H9 (cell line): ENCODE results near the gene PON1. TPM values are rescaled to one million over a fixed set of nuclear protein-coding genes. Genes with fewer than 3 reads are reported as not detected.

Experiments
- DNase-seq: peaks from one replicate; pipeline ENCODE4 v3.0.0-alpha.2; 2017
- H2AFZ ChIP-seq: one replicate; pipeline ENCODE4 v1.6.1; 2013; ENCODE audit warnings: mild to moderate bottlenecking, low read length, control low read depth, moderate library complexity
- H2AK5ac ChIP-seq: 2 replicates; pipeline ENCODE4 v1.6.1; 2013; ENCODE audit warnings: low read length, control low read depth, mixed read lengths; ENCODE audit not compliant: insufficient read length
- H2BK120ac ChIP-seq: one replicate; pipeline ENCODE4 v1.6.1; 2013; ENCODE audit warnings: low read depth, mild to moderate bottlenecking, low read length, control low read depth, inconsistent platforms; ENCODE audit not compliant: poor library complexity, severe bottlenecking
- H2BK12ac ChIP-seq: 2 replicates; pipeline ENCODE4 v1.6.1; 2013; ENCODE audit warnings: low read length, control low read depth, mixed read lengths, low read depth; ENCODE audit not compliant: insufficient read length
- H2BK15ac ChIP-seq: 2 replicates; pipeline ENCODE4 v1.6.1; 2013; ENCODE audit warnings: low read depth, low read length, control low read depth
- H2BK20ac ChIP-seq: one replicate; pipeline ENCODE4 v1.6.1; 2013; ENCODE audit warnings: low read depth, mild to moderate bottlenecking, low read length, control low read depth, inconsistent platforms; ENCODE audit not compliant: poor library complexity, severe bottlenecking
- H2BK5ac ChIP-seq: 2 replicates; pipeline ENCODE4 v1.6.1; 2013; ENCODE audit warnings: low read length, control low read depth, mixed read lengths; ENCODE audit not compliant: insufficient read length
- H3K14ac ChIP-seq: 2 replicates; pipeline ENCODE4 v1.6.1; 2013; ENCODE audit warnings: low read length, control low read depth; ENCODE audit not compliant: insufficient read depth
- H3K18ac ChIP-seq: 2 replicates; pipeline ENCODE4 v1.6.1; 2013; ENCODE audit warnings: low read depth, mild to moderate bottlenecking, mixed read lengths, low read length, control low read depth; ENCODE audit not compliant: insufficient read length
- H3K23ac ChIP-seq: 2 replicates; pipeline ENCODE4 v1.6.1; 2013; ENCODE audit warnings: low read length, control low read depth, mixed read lengths, low read depth; ENCODE audit not compliant: insufficient read length
- H3K23me2 ChIP-seq: 2 replicates; pipeline ENCODE4 v1.6.1; 2013; ENCODE audit warnings: low read depth, mild to moderate bottlenecking, mixed read lengths, low read length, control low read depth; ENCODE audit not compliant: insufficient read length, poor library complexity, severe bottlenecking
- H3K27ac ChIP-seq: 2 replicates; pipeline ENCODE4 v1.5.1; 2013; ENCODE audit warnings: low read length, control low read depth, mixed read lengths, low read depth; ENCODE audit not compliant: insufficient read length
- H3K27me3 ChIP-seq: 2 replicates; pipeline ENCODE4 v1.6.1; 2013; ENCODE audit warnings: low read length, control low read depth, inconsistent platforms; ENCODE audit not compliant: insufficient read depth
- H3K4ac ChIP-seq: 2 replicates; pipeline ENCODE4 v1.6.1; 2013; ENCODE audit warnings: low read depth, mild to moderate bottlenecking, control low read depth, inconsistent platforms, low read length, moderate library complexity
- H3K4me1 ChIP-seq: 2 replicates; pipeline ENCODE4 v1.6.1; 2013; ENCODE audit warnings: low read length, control low read depth, inconsistent platforms; ENCODE audit not compliant: insufficient read depth
- H3K4me2 ChIP-seq: 2 replicates; pipeline ENCODE4 v1.6.1; 2013; ENCODE audit warnings: low read length, control low read depth, mixed read lengths; ENCODE audit not compliant: insufficient read length, insufficient read depth
- H3K56ac ChIP-seq: 2 replicates; pipeline ENCODE4 v1.6.1; 2013; ENCODE audit warnings: low read depth, mild to moderate bottlenecking, mixed read lengths, low read length, control low read depth; ENCODE audit not compliant: insufficient read length
- H3K79me1 ChIP-seq: 2 replicates; pipeline ENCODE4 v1.6.1; 2013; ENCODE audit warnings: low read depth, mild to moderate bottlenecking, moderate library complexity, low read length, control low read depth, inconsistent platforms; ENCODE audit not compliant: insufficient read depth, poor library complexity, severe bottlenecking
- H3K79me2 ChIP-seq: 2 replicates; pipeline ENCODE4 v1.6.1; 2013; ENCODE audit warnings: low read length, control low read depth, inconsistent platforms; ENCODE audit not compliant: insufficient read depth
- H3K9ac ChIP-seq: 2 replicates; pipeline ENCODE4 v1.6.1; 2013; ENCODE audit warnings: low read length, control low read depth, mixed read lengths; ENCODE audit not compliant: insufficient read length; ENCODE audit errors: extremely low read depth
- H3K9me3 ChIP-seq: one replicate; pipeline ENCODE4 v1.6.1; 2013; ENCODE audit warnings: low read depth, low read length, inconsistent platforms; ENCODE audit not compliant: control insufficient read depth
- H3T11ph ChIP-seq: one replicate; pipeline ENCODE4 v1.6.1; 2013; ENCODE audit warnings: mild to moderate bottlenecking, low read length, control low read depth, inconsistent platforms
- H4K20me1 ChIP-seq: one replicate; pipeline ENCODE4 v1.6.1; 2013; ENCODE audit not compliant: control insufficient read depth, insufficient read length, insufficient read depth
- H4K5ac ChIP-seq: 2 replicates; pipeline ENCODE4 v1.6.1; 2013; ENCODE audit warnings: low read depth, mild to moderate bottlenecking, mixed read lengths, low read length, control low read depth; ENCODE audit not compliant: insufficient read length
- H4K8ac ChIP-seq: replicated peaks from 2 replicates; pipeline ENCODE4 v1.6.1; 2013; ENCODE audit warnings: low read length, control low read depth, mixed read lengths, low read depth; ENCODE audit not compliant: insufficient read length
- H4K91ac ChIP-seq: 2 replicates; pipeline ENCODE4 v1.6.1; 2013; ENCODE audit warnings: low read depth, mild to moderate bottlenecking, moderate library complexity, mixed read lengths, low read length, control low read depth; ENCODE audit not compliant: insufficient read length
- H3K27ac Mint-ChIP-seq, 3 experiments: 2 replicates in 2 of 3; 3 replicates in 1 of 3; pipeline ENCODE4 v1.8.0; 2020 to 2021; ENCODE audit warnings: mixed read lengths in 3 of 3, mild to moderate bottlenecking in 1 of 3, moderate library complexity in 1 of 3
- H3K27me3 Mint-ChIP-seq: 2 replicates; pipeline ENCODE4 v1.8.0; 2021; ENCODE audit warnings: low read depth, mild to moderate bottlenecking, moderate library complexity, mixed read lengths
- H3K36me3 Mint-ChIP-seq, 3 experiments: 2 replicates in 2 of 3; 3 replicates in 1 of 3; pipeline ENCODE4 v1.8.0; 2020 to 2021; ENCODE audit warnings: low read depth in 3 of 3, mixed read lengths in 3 of 3; ENCODE audit not compliant: insufficient read depth in 1 of 3
- H3K4me1 Mint-ChIP-seq, 2 experiments: 2 replicates each; pipeline ENCODE4 v1.8.0; 2020; ENCODE audit warnings: mixed read lengths in 2 of 2
- H3K4me3 Mint-ChIP-seq, 2 experiments: 2 replicates in 1 of 2; 3 replicates in 1 of 2; pipeline ENCODE4 v1.8.0; 2020 to 2021; ENCODE audit warnings: mild to moderate bottlenecking in 2 of 2, mixed read lengths in 2 of 2, moderate library complexity in 1 of 2
- H3K9me3 Mint-ChIP-seq, 2 experiments: 2 replicates in 1 of 2; 3 replicates in 1 of 2; pipeline ENCODE4 v1.8.0; 2020; ENCODE audit warnings: mild to moderate bottlenecking in 2 of 2, mixed read lengths in 2 of 2, moderate library complexity in 1 of 2
- CTCF ChIP-seq: fragments of 200-600 bp; sonication (generic); conservative IDR thresholded peaks from 3 replicates; pipeline ENCODE4 v1.8.0; 2021; ENCODE audit warnings: antibody characterized with exemption, mild to moderate bottlenecking
- WGBS: extraction: QIAGEN DNeasy Blood & Tissue Kit; methylation state at CpG from one replicate; pipeline ENCODE4 v1.1.7; 2013; ENCODE audit warnings: missing lambda C conversion rate, low lambda C conversion rate, mixed read lengths; ENCODE audit not compliant: insufficient read length; ENCODE audit errors: extremely low coverage; 5-methylcytosine and 5-hydroxymethylcytosine counted together
- total RNA-seq: library from RNA; stranded (reverse); gene quantifications from 2 replicates; pipeline ENCODE4 v1.2.1, GENCODE V29; 2021

The PON1 gene
- total RNA-seq, 1 experiment from 2014 or later: 0.90 TPM

- Histone ChIP-seq H4K91ac (no peak overlapping the region), H3K9me3 (no peaks in the 10 kb centered on the region), H3K9ac (no peak overlapping the region), H3K14ac (no peak overlapping the region), H2BK5ac (no peak overlapping the region), H3K79me1 (no peaks in the 10 kb centered on the region), H3K56ac (no peak overlapping the region), H2BK120ac (no peak overlapping the region), H2BK12ac (no peak overlapping the region), H3K23ac (no peak overlapping the region), H4K8ac (no peak overlapping the region), H3K23me2 (no peaks in the 10 kb centered on the region), H2AK5ac (no peak overlapping the region), H4K5ac (no peak overlapping the region), H3K4ac (no peak overlapping the region), H3T11ph (no peak overlapping the region), H2BK15ac (no peak overlapping the region), H3K27ac (no peak overlapping the region), H3K18ac (no peak overlapping the region), H4K20me1 (no peaks in the 10 kb centered on the region), H3K27me3 (no peaks in the 10 kb centered on the region), H2BK20ac (no peak overlapping the region), H3K4me1 (no peaks in the 10 kb centered on the region), H3K79me2 (no peaks in the 10 kb centered on the region), H3K4me2 (no peak overlapping the region), H2AFZ (no peak overlapping the region)
- H3K27ac Mint-ChIP-seq: no peak overlapping the region
- no peaks in the 10 kb centered on the region; a peak in 1 of 5 replicates for H3K9me3 Mint-ChIP-seq
- no peak overlapping the region for H3K4me3 Mint-ChIP-seq
- peaks cover 3 to 6% of the 10 kb centered on the region in 2 experiments; a peak in 1 of 4 replicates for H3K4me1 Mint-ChIP-seq
- no peak for DNase-seq
- TF ChIP-seq CTCF: no peak
- H3K36me3 Mint-ChIP-seq: no peaks in the 10 kb centered on the region
- no CpG with 5 or more reads among the region's 2 CpGs for WGBS
- no peaks in the 10 kb centered on the region; the same call in 1 of the 2 replicates for H3K27me3 Mint-ChIP-seq
These were observed 14.4 kb downstream of the PON1 start for GRCh38 chr7:95309951-95310350.
